ENCODE results near the gene CXorf58. TPM values are rescaled to one million over a fixed set of nuclear protein-coding genes. Genes with fewer than 3 reads are reported as not detected.
"Not testable (repeated sequence)": the region's sequence is repeated elsewhere in the genome, so short reads cannot be mapped to it uniquely, and the experiment has no call there.

CXorf58 gene
- total RNA-seq, 1 experiment from 2014 or later = not detected

DNA sequence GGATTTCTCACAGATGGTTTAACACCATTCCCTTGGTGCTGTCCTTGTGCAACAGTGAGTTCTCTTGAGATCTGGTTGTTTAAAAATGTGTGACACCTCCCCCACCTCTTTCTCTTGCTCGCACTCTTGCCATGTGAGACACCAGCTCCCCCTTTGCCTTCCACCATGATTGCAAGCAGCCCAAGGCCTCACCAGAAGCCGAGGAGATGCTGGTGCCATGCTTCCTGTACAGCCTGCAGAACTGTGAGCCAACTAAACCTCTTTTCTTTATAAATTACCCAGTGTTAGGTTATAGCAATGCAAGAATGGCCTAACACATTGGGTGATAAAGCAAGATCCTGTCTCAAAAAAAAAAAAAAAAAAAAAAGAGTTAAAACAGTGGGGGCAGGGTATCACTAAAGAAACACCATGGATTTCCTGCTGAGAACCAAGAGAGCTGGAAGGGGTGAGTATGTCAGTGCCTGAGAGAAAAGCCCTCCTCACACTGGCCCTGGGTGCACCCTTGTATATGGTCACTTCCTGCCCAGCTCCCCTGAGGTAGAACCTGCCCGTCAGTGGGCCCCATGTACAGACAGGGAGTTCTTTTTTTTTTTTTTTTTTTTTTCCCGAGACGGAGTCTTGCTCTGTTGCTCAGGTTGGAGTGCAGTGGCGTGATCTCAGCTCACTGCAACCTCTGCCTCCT, 46.5 kb upstream of the CXorf58 start:
- Histone ChIP-seq H3K4me1 (ENCODE audit: control insufficient read depth in 1 of 2, insufficient read depth in 2 of 2, low read length in 2 of 2) (no peaks in the 10 kb centered on the region), H3K9me2 (ENCODE audit: insufficient read depth) (no peaks in the 10 kb centered on the region), H3K27me3 (ENCODE audit: insufficient read depth, low read length) (no peaks in the 10 kb centered on the region), H2AFZ (ENCODE audit: low read depth, low read length, poor library complexity, severe bottlenecking) (no peak overlapping the region), H4K20me1 (ENCODE audit: insufficient read depth) (no peaks in the 10 kb centered on the region), H3K27ac (ENCODE audit: low read depth, low read length) (no peak overlapping the region), H3K4me3 (replicated peaks in 1 of 2; ENCODE audit: low read depth in 1 of 2, low read length in 2 of 2) (no peak overlapping the region), H3K36me3 (ENCODE audit: control insufficient read depth in 1 of 2, insufficient read depth in 2 of 2, low read length in 2 of 2) (no peaks in the 10 kb centered on the region), H3K9me3 (ENCODE audit: control insufficient read depth in 1 of 2, insufficient read depth in 1 of 2, low read depth in 1 of 2, low read length in 2 of 2) (no peaks in the 10 kb centered on the region), H3K4me2 (ENCODE audit: low read length) (no peak overlapping the region), H3K79me2 (ENCODE audit: insufficient read depth, low read length) (no peaks in the 10 kb centered on the region), H3K9ac (ENCODE audit: low read length) (no peak overlapping the region)
- RAD21 ChIA-PET (ENCODE audit: low non-redundant PET in 1 of 2, low total read pairs in 2 of 2, uncharacterized antibody in 2 of 2, unreplicated experiment in 2 of 2) = no interaction called here
- no peak for TF ChIP-seq YY1 (IDR thresholded peaks at IDR 0.05; ENCODE audit: extremely low read depth, insufficient replicate concordance, low read depth, low read length)
- TF ChIP-seq, protein P1, sequence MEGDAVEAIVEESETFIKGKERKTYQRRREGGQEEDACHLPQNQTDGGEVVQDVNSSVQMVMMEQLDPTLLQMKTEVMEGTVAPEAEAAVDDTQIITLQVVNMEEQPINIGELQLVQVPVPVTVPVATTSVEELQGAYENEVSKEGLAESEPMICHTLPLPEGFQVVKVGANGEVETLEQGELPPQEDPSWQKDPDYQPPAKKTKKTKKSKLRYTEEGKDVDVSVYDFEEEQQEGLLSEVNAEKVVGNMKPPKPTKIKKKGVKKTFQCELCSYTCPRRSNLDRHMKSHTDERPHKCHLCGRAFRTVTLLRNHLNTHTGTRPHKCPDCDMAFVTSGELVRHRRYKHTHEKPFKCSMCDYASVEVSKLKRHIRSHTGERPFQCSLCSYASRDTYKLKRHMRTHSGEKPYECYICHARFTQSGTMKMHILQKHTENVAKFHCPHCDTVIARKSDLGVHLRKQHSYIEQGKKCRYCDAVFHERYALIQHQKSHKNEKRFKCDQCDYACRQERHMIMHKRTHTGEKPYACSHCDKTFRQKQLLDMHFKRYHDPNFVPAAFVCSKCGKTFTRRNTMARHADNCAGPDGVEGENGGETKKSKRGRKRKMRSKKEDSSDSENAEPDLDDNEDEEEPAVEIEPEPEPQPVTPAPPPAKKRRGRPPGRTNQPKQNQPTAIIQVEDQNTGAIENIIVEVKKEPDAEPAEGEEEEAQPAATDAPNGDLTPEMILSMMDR (IDR thresholded peaks at IDR 0.05 in 2 of 3, conservative IDR thresholded peaks at IDR 0.05 in 1 of 3; ENCODE audit: borderline replicate concordance in 1 of 3, insufficient read depth in 1 of 3, low read depth in 2 of 3, low read length in 2 of 3) = no peak
- TF ChIP-seq, protein P2, sequence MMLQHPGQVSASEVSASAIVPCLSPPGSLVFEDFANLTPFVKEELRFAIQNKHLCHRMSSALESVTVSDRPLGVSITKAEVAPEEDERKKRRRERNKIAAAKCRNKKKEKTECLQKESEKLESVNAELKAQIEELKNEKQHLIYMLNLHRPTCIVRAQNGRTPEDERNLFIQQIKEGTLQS (IDR thresholded peaks at IDR 0.05) = no peak
- TF ChIP-seq SIN3A (IDR thresholded peaks at IDR 0.05; ENCODE audit: low read depth) = no peak
- no peak for TF ChIP-seq FOSL1 (IDR thresholded peaks at IDR 0.05; ENCODE audit: low read depth)
- no peak for TF ChIP-seq EGR1 (IDR thresholded peaks at IDR 0.05; ENCODE audit: low read depth)
- no peak for TF ChIP-seq ZNF274 (IDR thresholded peaks at IDR 0.05; ENCODE audit: low read depth, low read length)
- no peak for TF ChIP-seq POLR2A (IDR thresholded peaks at IDR 0.05; ENCODE audit: borderline replicate concordance, extremely low read depth, insufficient read depth, insufficient read length)
- TF ChIP-seq, protein P3, sequence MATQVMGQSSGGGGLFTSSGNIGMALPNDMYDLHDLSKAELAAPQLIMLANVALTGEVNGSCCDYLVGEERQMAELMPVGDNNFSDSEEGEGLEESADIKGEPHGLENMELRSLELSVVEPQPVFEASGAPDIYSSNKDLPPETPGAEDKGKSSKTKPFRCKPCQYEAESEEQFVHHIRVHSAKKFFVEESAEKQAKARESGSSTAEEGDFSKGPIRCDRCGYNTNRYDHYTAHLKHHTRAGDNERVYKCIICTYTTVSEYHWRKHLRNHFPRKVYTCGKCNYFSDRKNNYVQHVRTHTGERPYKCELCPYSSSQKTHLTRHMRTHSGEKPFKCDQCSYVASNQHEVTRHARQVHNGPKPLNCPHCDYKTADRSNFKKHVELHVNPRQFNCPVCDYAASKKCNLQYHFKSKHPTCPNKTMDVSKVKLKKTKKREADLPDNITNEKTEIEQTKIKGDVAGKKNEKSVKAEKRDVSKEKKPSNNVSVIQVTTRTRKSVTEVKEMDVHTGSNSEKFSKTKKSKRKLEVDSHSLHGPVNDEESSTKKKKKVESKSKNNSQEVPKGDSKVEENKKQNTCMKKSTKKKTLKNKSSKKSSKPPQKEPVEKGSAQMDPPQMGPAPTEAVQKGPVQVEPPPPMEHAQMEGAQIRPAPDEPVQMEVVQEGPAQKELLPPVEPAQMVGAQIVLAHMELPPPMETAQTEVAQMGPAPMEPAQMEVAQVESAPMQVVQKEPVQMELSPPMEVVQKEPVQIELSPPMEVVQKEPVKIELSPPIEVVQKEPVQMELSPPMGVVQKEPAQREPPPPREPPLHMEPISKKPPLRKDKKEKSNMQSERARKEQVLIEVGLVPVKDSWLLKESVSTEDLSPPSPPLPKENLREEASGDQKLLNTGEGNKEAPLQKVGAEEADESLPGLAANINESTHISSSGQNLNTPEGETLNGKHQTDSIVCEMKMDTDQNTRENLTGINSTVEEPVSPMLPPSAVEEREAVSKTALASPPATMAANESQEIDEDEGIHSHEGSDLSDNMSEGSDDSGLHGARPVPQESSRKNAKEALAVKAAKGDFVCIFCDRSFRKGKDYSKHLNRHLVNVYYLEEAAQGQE (IDR thresholded peaks at IDR 0.05; ENCODE audit: low read depth) = no peak
- TF ChIP-seq EZH2phosphoT487 (IDR thresholded peaks at IDR 0.05; ENCODE audit: borderline replicate concordance) = no peak
- no peak for TF ChIP-seq RAD21 (IDR thresholded peaks at IDR 0.05; ENCODE audit: low read depth)
- TF ChIP-seq JUND (IDR thresholded peaks at IDR 0.05) = no peak
- TF ChIP-seq EZH2 (IDR thresholded peaks at IDR 0.05) = no peak
- TF ChIP-seq POLR2AphosphoS5 (IDR thresholded peaks at IDR 0.05; ENCODE audit: low read depth, low read length) = no peak
- intact Hi-C loops (cut with micrococcal nuclease) = no loop called here
- POLR2A ChIA-PET = no interaction called here
- CTCF ChIA-PET = no interaction called here
- BruUV-seq (replicated peaks) = no TSS peak
- no peak for ATAC-seq
- no peak for DNase-seq (ENCODE audit: low read depth, low spot score)

DNA sequence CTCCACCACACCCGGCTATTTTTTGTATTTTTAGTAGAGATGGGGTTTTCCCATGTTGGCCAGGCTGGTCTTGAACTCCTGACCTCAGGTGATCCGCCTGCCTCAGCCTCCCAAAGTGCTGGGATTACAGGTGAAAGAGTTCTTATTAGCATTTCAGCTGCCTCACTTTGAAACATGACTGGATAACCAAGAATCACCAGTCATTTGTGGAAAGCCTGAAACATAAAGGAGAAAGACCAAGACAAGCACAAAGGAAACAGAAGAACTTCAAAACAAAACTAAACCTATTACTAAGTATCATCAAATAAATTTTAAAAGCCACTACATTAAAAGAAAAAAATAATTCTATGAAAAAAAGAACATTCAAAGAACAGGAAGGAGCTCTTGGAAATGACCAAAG, 45.9 kb upstream of the CXorf58 start:
- CTCF ChIA-PET; H3K9me2 ChIP-seq (ENCODE audit: insufficient read depth); H3K36me3 ChIP-seq (ENCODE audit: control insufficient read depth in 1 of 2, insufficient read depth in 2 of 2, low read length in 2 of 2); H2AFZ ChIP-seq (ENCODE audit: low read depth, low read length, poor library complexity, severe bottlenecking); H3K27ac ChIP-seq (ENCODE audit: low read depth, low read length); intact Hi-C loops (cut with micrococcal nuclease); DNase-seq (ENCODE audit: low read depth, low spot score); H3K27me3 ChIP-seq (ENCODE audit: insufficient read depth, low read length); BruUV-seq (replicated peaks); H3K9ac ChIP-seq (ENCODE audit: low read length); H3K79me2 ChIP-seq (ENCODE audit: insufficient read depth, low read length); ATAC-seq; H3K4me3 ChIP-seq (replicated peaks in 1 of 2; ENCODE audit: low read depth in 1 of 2, low read length in 2 of 2); H4K20me1 ChIP-seq (ENCODE audit: insufficient read depth); POLR2A ChIA-PET; RAD21 ChIA-PET (ENCODE audit: low non-redundant PET in 1 of 2, low total read pairs in 2 of 2, uncharacterized antibody in 2 of 2, unreplicated experiment in 2 of 2); H3K4me2 ChIP-seq (ENCODE audit: low read length); H3K9me3 ChIP-seq (ENCODE audit: control insufficient read depth in 1 of 2, insufficient read depth in 1 of 2, low read depth in 1 of 2, low read length in 2 of 2); H3K4me1 ChIP-seq (ENCODE audit: control insufficient read depth in 1 of 2, insufficient read depth in 2 of 2, low read length in 2 of 2): not testable (repeated sequence)

Data from HCT116 (cell line).